Adrenal gland (tissue), 12 donors: ENCODE data around the gene MYO9A. TPM values are rescaled to one million over a fixed set of nuclear protein-coding genes. Genes with fewer than 3 reads are reported as not detected.
A peak's percentile ranks its signal among the peaks of the same experiment; 100 is the strongest.

Source experiments
- DNase-seq, 7 donors: peaks; one replicate each; pipeline ENCODE4 v3.0.0-alpha.2; 2019 to 2020
- H3K27ac ChIP-seq, 5 donors: fragments of 200-600 bp; sonication (generic) in 4 of 5; 1 replicate in 3 of 5; 2 replicates in 2 of 5; pipeline versions ENCODE4 v1.5.1 to v1.8.0; 2016 to 2020; ENCODE audit warnings: mild to moderate bottlenecking in 1 of 5
- H3K27me3 ChIP-seq: fragments of 200-600 bp; 2 replicates; pipeline ENCODE4 v1.8.0; 2021
- H3K36me3 ChIP-seq, 2 donors: fragments of 200-600 bp; replicated peaks in 1 of 2; 1 replicate in 1 of 2; 2 replicates in 1 of 2; pipeline versions ENCODE4 v1.5.1 to v1.8.0; 2018 to 2022
- H3K4me1 ChIP-seq, 2 donors: fragments of 200-600 bp; replicated peaks in 1 of 2; 1 replicate in 1 of 2; 2 replicates in 1 of 2; pipeline versions ENCODE4 v1.5.1 to v1.8.0; 2018 to 2021
- H3K4me3 ChIP-seq, 4 donors: fragments of 200-600 bp; sonication (generic) in 3 of 4; one replicate each; pipeline ENCODE4 v1.5.1; 2016 to 2018
- H3K9me3 ChIP-seq, 3 donors: fragments of 200-600 bp; sonication (generic) in 1 of 3; replicated peaks in 1 of 3; 1 replicate in 2 of 3; 2 replicates in 1 of 3; pipeline versions ENCODE4 v1.5.1 to v1.8.0; 2016 to 2021
- CTCF ChIP-seq, 6 experiments: fragments of 450-650 bp in 4 of 6; fragments of 200-600 bp in 2 of 6; sonication (generic) in 1 of 6; IDR thresholded peaks; 1 replicate in 5 of 6; 2 replicates in 1 of 6; pipeline versions ENCODE4 v1.5.1 to v1.8.0; 2016 to 2021; ENCODE audit warnings: antibody characterized with exemption in 6 of 6, mild to moderate bottlenecking in 2 of 6, moderate library complexity in 1 of 6
- POLR2A ChIP-seq, 2 donors: fragments of 450-650 bp; IDR thresholded peaks; one replicate each; pipeline ENCODE4 v1.6.1; 2017; ENCODE audit warnings: antibody characterized with exemption in 2 of 2, mild to moderate bottlenecking in 2 of 2, moderate library complexity in 1 of 2
- WGBS, 4 donors: extraction: QIAGEN DNeasy Blood & Tissue Kit in 2 of 4; methylation state at CpG; one replicate each; pipeline versions ENCODE4 v1.1.5 to v1.1.7; 2013 to 2017; 5-methylcytosine and 5-hydroxymethylcytosine counted together
- intact Hi-C, 2 donors: fragments of 100-400 bp; cut with DNase I; formaldehyde crosslinking; loops; one replicate each; pipeline versions ENCODE4 v1.14.1 to v1.15.0; 2022 to 2023
- polyA plus RNA-seq, 3 donors: library from polyadenylated mRNA; stranded (reverse); fragments of 200-250 nt in 2 of 3; fragments of 350-450 nt in 1 of 3; fragmentation: Illumina TruSeq in 1 of 3; extraction: RNeasy Lipid Tissue Mini Kit (QIAGEN cat#74804) in 1 of 3; gene quantifications; one replicate each; pipeline ENCODE4 v1.2.3, GENCODE V29; 2013 to 2014
- total RNA-seq, 9 donors: library from RNA; depleted of rRNA in 4 of 9; stranded (reverse); fragments of >200 nt in 4 of 9; fragments of 120-200 nt in 1 of 9; fragmentation: NEBNext Ultra II Directional in 1 of 9; extraction: Animal tissue kit (Norgen Biotek cat#: 25700) in 1 of 9; gene quantifications; one replicate each; pipeline versions ENCODE4 v1.1.0 to v1.2.4, GENCODE V29; 2013 to 2023
- donor health status: healthy with polysubstance abuse.
- donor health status: Bipolar disorder and iron deficiency.
- donor health status: DM: yes; HTN: yes; CAD: no.
- donor health status: DM: no; HTN: no; CAD: no.
- donor health status: DM: no; HTN: no; CAD: no.
- donor health status: DM: yes; HTN: yes; CAD: no.

The MYO9A gene
- total and polyA plus RNA-seq, 12 donors: 3.0 to 34.0 (median 19.8) TPM

- H3K27ac ChIP-seq: no peak overlapping the region
- H3K36me3 ChIP-seq: no peaks in the 10 kb centered on the region
- intact Hi-C loops: no loop called here
- WGBS, 4 donors: 79 to 87% (median 85%) methylated on average over 10 of the region's 10 CpGs
- no peaks in the 10 kb centered on the region for H3K27me3 ChIP-seq
- TF ChIP-seq CTCF (IDR thresholded peaks at IDR 0.05): no peak
- TF ChIP-seq POLR2A (IDR thresholded peaks at IDR 0.05): no peak
- H3K4me1 ChIP-seq: no peaks in the 10 kb centered on the region
- H3K4me3 ChIP-seq: no peak overlapping the region
- no peaks in the 10 kb centered on the region for H3K9me3 ChIP-seq
- no peak for DNase-seq
Measured at GRCh38 chr15:71790081-71790480, 327.9 kb downstream of the MYO9A start.

GRCh38 chr15:71789616-71790015 lies 328.3 kb downstream of the MYO9A start:
- intact Hi-C loops: no loop called here

GRCh38 chr15:71788646-71789579 lies 329.0 kb downstream of the MYO9A start:
- no peak for TF ChIP-seq CTCF (IDR thresholded peaks at IDR 0.05)
- TF ChIP-seq POLR2A (IDR thresholded peaks at IDR 0.05): no peak
- DNase-seq: peak in 1 of 7 donors; percentile 29
- no peak overlapping the region for H3K27ac ChIP-seq
- no peaks in the 10 kb centered on the region for H3K27me3 ChIP-seq
- intact Hi-C loops: no loop called here
- no peak overlapping the region for H3K4me3 ChIP-seq
- no peaks in the 10 kb centered on the region for H3K9me3 ChIP-seq
- no peaks in the 10 kb centered on the region for H3K36me3 ChIP-seq
- H3K4me1 ChIP-seq: no peaks in the 10 kb centered on the region
- 87 to 90% (median 89%) methylated on average over 13 to 15 of the region's 15 CpGs for WGBS, 4 donors

More at GRCh38 chr15:71789616-71790015, 328.3 kb downstream of the MYO9A start:
- H3K4me3 ChIP-seq: no peak overlapping the region
- no peak overlapping the region for H3K27ac ChIP-seq
- no peaks in the 10 kb centered on the region for H3K4me1 ChIP-seq
- H3K9me3 ChIP-seq: no peaks in the 10 kb centered on the region
- TF ChIP-seq POLR2A (IDR thresholded peaks at IDR 0.05): no peak
- no peak for TF ChIP-seq CTCF (IDR thresholded peaks at IDR 0.05)
- DNase-seq: no peak
- no peaks in the 10 kb centered on the region for H3K36me3 ChIP-seq
- 87 to 96% (median 89%) methylated on average over 6 of the region's 6 CpGs for WGBS, 4 donors
- no peaks in the 10 kb centered on the region for H3K27me3 ChIP-seq

GRCh38 chr15:71786673-71787072 lies 331.3 kb downstream of the MYO9A start:
- Histone ChIP-seq H3K27ac (no peak overlapping the region), H3K4me1 (no peaks in the 10 kb centered on the region), H3K36me3 (no peaks in the 10 kb centered on the region), H3K9me3 (no peaks in the 10 kb centered on the region), H3K4me3 (no peak overlapping the region), H3K27me3 (no peaks in the 10 kb centered on the region)
- no peak for DNase-seq
- intact Hi-C loops: no loop called here
- 86 to 92% (median 88%) methylated on average over 7 of the region's 7 CpGs for WGBS, 4 donors
- TF ChIP-seq CTCF (IDR thresholded peaks at IDR 0.05) (no peak), POLR2A (IDR thresholded peaks at IDR 0.05) (no peak)
